Measurements from ENCODE around the gene KRT20. TPM values are rescaled to one million over a fixed set of nuclear protein-coding genes. Genes with fewer than 3 reads are reported as not detected.
A peak's percentile ranks its signal among the peaks of the same experiment; 100 is the strongest.
"Not testable (repeated sequence)": the region's sequence is repeated elsewhere in the genome, so short reads cannot be mapped to it uniquely, and the experiment has no call there.

The KRT20 gene, protein sequence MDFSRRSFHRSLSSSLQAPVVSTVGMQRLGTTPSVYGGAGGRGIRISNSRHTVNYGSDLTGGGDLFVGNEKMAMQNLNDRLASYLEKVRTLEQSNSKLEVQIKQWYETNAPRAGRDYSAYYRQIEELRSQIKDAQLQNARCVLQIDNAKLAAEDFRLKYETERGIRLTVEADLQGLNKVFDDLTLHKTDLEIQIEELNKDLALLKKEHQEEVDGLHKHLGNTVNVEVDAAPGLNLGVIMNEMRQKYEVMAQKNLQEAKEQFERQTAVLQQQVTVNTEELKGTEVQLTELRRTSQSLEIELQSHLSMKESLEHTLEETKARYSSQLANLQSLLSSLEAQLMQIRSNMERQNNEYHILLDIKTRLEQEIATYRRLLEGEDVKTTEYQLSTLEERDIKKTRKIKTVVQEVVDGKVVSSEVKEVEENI
- not detected for polyA plus RNA-seq (2013, experiment 1 of 2; ENCODE audit: insufficient read length)
- not detected for polyA plus RNA-seq (2013, experiment 2 of 2; ENCODE audit: insufficient read length)

DNA sequence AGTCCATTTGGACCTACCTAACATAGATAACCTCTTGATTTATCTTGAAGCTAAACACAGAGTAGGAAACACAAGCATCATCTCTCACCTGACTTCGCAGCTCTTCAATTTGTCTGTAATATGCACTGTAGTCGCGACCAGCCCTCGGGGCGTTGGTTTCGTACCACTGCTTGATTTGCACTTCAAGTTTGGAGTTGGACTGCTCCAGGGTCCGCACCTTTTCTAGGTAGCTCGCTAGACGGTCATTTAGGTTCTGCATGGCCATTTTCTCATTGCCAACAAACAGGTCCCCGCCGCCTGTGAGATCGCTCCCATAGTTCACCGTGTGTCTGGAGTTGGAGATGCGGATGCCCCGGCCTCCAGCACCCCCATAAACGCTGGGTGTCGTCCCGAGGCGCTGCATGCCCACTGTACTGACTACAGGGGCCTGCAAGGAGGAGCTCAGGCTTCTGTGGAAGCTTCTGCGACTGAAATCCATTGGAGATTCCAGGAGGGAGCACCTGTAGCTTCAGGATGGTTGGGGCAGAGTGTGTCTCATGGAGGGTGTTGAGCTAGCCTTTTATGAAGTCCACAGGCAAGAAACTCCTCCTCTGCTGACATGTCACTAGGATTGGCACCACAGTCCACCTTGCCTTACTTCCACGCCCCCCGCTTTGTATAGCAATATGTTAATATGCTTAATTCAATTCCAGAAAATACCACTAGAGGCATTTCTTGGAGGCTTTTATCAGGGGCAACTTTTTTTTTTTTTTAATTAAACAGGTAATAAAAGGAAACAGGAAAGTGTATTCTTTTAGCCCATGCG lies at the start of gene KRT20:
Gene KRT20, minus strand, starts transcription at position 535 of the 805 bp plus-strand sequence. Its CDS starts 57 bp downstream, at position 478.
- DNase-seq, result no peak

DNA sequence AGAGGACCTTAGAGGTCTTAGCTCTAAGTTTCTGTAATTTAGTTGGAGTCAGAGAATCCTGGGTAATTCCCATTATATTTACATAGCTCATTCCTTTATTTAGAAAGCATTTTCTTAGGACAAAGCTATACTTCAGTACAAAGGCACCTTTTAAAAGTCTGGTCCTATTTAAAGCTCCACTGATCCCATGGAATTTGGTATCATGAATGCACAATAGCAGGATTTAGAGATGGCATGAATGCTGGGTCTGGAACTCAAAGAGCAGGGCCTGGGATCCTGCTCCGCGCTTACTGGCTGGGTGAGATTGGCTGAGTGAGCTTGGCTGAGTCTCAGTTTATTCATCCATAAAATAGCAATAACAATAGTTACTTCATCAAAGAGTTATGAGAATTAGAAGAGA lies 47.6 kb upstream of the KRT20 start:
- no peak for DNase-seq

DNA sequence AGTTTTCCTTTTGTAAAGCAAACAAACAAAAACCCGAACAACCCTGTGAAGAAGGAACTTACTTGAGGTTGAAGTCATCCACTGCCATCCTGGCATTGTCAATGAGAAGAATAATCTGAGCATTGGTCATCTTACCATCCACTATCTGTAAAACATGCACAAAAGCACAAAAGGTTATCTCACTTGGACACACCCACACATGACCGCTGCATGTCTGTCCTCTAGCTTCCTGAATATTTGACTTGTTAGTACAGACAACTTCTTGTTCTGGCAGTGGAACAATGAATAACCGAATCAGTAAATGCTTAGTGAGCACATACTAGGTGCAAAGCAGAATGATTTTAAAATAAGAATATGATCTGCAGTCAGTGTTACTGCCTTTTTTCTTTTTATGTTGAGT lies 46.3 kb upstream of the KRT20 start:
- no peak for DNase-seq

DNA sequence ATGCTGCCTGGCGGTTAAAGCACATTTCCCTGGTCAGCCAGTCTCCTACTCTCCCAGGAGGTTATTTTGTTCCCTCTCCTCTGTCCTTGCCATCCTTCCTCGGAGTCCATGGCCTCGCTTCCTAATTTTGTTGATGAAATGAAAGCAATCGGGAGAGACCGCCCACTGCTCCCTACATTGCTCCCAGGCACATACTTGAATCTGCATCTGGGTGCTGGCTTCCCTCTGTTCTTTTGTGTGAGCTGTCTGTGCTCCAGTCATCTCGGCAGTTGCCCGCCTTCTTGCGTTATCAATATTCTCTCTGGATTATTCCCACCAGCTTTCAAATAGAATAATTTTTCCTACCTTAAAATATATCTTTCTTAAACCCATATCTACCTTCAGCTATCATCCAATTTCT lies 41.3 kb upstream of the KRT20 start:
- DNase-seq, result no peak

DNA sequence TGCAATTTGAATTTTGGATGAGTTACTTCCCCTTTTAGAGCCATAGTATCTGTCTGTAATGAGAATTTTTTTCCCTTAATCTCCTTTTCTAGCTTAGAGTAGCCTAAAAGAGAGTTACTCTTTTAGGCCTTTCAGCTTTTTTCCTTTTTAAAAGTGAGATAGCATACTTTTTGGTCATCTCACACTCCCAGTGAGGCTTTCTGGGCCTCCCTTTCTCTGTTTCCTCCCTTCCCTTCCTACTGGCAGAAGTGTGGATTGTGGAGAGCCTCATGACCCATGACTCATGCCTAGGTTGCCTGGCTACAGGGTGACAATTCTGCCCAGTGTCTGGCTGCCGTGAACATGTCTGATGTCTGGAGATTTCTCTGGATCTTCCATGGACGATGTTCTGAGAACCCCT lies 37.2 kb upstream of the KRT20 start:
- DNase-seq, result peak; percentile 88

DNA sequence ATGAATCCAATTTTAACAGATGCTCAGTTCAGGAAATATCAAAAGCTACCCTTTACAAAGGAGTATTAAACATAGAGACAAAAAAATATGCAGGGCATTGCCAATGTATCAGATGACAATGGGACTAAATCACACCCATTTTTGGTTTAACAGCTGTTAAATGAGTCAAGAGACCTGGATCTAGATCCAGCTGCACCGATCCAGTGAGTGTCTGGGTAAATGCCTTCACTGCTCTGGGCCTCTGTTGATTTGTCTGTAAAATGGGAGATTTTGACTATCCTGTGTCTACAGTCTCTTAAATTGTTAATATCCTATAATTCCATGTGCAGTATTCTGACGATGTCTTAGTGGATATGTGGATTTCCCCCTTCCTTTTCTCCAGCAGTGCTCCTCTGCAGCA lies 36.0 kb upstream of the KRT20 start:
- no peak for DNase-seq

DNA sequence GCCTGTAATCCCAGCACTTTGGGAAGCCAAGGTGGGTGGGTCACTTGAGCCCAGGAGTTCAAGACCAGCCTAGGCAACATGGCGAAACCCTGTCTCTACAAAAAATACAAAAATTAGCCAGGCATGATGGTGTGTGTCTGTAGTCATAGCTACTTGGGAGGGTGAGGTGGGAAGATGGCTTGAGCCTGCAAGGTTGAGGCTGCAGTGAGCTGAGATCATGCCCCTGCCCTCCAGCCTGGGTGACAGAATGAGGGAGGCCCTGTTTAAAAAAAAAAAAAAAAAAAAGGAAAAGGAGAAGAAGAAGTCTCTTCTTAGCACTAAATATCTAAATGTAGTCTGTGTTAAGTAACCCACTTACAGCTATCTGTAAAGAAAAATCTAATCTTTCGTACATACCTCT lies 32.1 kb upstream of the KRT20 start:
- not testable (repeated sequence) for DNase-seq

DNA sequence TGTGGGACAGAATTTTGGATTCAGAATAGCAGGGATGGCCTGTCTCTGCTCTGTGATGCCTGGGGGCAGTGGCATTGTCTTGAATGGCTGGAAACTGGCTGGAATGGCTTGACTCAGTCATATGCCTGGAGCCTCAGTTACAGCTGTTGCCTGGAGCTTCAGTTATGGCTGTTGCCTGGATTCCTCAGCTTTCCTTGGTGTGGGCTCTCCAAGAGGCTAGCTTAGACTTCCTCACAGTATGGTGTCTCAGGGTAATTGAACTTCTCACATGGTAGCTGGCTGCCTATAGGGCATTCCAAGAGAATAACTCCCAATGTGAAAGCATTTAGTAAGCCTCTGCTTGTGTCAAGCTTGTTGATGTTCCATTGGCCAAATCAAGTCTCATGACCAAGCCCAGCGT lies 31.3 kb upstream of the KRT20 start:
- peak; percentile 15 for DNase-seq

DNA sequence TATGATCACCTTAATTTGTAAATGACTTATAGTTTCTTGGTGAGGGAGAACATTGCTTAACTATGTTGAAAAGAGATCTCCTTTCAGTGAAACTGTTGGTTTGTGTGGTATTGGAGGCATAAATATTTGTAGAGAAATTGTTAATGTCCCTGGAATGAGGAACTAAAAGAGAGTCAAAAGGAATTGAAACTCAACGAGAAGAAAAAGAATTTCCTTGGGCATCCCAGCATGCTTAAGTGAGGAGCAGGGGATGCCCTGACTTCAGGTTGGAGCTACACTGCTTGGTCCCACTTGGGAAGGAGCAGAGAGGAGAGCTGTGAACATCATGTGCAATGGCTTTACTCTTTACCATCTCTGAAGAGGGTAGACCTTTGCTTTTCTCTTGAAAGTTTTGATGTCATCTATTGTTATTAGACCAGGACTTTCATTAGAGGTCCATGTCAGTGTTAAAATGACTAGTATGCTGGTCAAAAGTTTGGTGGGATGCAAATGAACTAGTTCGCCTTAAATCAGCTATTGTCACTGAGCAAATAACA lies 30.7 kb upstream of the KRT20 start:
- peak; percentile 83 for DNase-seq

DNA sequence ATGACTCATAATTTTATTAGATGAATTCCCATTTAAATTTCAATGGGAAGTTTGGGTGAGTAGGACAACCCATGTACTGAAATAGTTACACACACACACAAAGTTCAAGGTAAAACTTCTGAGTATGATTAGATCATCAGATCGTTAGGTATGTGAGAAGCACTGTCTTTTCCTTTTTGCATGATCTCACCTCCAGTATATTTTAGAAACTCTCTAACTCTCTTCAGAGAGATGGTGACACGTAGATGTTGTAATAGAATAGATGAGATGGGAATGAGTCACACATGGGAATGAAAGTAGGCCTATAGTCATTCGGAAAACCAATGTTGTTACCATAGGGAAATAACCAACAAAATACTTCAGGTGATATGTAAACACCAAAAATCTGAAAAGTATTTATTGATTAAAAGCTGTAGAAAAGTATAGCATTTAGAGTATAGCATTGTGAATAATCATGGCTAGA lies 30.2 kb upstream of the KRT20 start:
- DNase-seq, result peak; percentile 96

DNA sequence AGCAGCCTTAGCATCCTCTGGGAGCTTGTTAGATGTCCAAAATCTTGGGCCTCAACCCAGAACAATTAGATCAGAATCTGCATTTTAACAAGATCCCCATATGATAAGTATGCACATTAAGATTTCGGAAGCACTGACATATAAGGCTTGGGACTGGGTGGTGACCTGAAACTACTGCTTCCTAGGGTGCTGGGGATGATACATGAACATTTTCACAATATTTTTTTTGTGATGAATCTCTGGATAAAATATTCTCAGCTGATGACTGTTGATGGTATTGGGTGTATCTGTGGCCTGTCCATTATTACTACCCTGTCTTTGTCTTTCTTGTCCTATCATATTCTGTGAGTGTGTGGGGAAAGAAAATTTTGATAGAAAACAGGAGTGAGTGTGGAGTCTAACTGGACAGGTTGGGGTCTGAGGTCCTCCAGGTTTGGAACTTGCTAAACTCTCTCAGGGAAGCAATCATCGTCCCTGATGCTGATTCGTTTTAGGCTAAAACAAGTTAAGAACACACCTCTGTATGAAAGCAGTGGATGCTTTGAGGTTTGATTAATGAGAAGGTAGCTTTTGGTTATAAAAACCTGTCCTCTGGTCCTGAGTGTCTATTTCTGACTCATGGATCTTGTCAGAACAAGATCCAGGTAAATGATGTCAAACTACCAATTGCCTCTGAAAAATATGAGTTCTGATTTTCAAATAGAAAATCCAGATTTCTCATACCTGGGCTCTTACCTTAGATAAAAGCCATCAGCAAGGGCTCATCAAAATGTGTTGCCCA lies 29.2 kb upstream of the KRT20 start:
- peak; percentile 83 for DNase-seq

DNA sequence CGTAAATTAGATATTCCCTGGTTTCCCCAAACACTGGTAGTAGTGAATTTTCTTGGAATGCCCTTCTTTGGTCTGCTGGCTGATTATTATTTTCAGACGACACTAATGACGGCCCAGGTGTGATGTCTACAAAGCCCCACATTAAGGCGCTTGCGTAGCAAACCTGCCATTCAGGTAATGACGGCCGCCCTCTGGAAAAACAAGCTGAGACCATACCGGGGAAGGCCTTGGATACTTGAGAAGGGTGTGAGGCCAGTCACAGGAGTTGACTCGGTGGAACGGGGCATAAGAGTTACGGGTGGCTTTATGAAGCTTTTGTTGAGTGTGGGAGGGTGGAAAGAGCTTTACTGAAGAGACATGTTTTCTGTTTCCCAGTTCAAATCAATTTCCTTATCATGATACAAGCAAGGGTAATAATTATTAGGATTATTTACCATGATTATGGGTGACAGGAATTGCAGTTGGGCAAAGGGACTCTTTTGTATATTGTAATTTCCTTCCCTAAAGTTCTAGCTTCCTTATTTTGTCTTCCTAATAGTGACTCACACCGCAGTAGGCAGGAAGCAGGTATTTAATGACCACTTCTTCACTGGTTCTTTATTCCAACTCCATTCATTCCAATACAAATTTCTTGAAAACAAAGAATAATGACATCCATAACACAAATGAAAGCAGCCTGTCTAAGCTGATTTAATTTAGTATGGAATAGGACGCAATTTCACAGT lies 27.6 kb upstream of the KRT20 start:
- no peak for DNase-seq

DNA sequence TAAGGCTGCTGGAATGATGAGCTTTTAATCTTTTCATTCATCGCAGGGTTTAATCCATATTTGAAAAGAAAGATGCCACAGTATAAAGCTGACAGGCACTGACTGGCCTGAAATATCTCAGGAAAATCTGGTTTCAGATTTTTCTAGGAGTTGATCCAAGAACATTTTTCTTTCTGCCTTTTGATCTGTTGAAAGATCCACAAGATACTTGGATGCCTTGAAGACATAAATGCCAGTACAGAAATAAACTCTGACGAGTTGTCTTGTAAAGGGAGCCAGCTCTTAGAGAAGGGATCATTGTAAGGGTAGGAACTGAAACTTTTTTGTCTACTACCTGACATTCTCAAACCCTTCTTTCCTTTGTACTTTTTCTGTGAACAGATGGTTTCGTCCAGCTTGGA lies 25.4 kb upstream of the KRT20 start:
- peak; percentile 85 for DNase-seq

DNA sequence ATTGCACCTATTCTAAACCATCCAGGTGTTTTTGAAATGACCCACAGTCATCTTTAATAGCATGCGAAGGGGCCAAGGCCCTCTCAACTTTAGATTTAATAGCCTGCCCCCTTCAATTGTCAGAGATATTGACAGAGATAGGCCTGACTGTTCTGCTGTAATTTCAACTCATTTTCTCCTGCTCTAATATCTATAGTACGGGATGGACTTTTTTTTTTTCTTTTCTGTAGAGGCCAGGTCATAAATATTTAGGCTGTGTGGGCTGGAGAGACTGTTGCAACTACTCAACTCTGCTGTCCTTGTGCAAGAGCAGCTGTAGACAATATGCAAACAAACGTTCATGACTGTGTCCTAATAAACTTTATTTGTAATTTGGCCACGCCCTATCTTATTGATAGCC lies 24.7 kb upstream of the KRT20 start:
- no peak for DNase-seq

DNA sequence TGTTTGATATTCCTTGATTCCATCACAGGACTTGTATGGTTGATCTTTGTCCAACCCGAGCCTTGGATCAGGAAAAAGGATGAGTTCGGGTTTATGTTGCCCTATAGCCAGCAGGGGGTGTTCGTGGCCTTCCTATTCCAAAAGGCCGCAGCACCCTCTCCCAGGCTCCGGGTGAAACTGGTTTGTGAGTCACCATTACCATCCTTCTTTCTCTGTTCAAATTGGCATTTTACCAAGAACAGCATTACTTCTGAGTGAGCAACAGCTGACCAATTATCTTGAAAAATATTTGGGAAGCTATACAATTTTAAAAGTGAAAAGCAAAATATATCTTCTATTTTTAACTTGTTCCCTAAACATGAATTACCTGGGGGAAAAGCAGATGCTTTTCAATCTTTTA lies 24.3 kb upstream of the KRT20 start:
- peak; percentile 98 for DNase-seq

DNA sequence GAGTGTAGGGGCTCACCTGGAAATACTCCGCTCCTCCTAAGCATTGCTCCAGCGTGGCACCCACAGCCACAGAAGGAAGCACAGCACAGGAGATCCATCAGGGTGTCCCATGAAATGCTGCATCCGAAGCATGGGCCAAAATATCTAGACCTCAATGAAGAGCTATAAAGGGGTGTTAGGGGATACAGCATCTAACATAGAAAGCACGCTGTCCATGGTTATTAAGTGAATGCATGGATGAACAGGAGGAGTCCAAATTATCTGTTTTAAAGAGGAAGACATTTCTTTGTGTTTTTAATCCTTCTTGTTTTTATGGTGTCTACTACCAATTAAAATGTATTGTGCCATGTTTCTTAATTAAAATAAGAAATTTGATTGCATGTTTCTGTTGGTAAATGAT lies 21.6 kb upstream of the KRT20 start:
- no peak for DNase-seq

DNA sequence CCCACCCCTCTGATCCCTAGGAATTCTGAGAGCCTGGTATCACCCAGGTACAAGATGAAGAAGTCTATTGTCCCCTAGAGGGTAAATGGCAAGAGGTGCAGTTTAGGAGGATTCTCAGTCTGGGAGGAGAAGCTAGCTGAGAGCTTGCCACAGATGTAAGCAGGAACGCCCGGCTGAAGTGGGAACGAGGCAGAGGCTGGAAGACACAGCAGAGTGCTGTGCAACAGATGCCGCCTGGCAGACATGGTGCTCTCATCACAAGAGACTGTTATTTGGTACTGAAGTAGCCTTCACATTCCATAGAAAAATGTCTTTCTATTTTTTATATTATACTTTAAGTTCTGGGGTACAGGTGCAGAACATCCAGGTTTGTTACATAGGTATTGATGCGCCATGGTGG lies 20.3 kb upstream of the KRT20 start:
- no peak for DNase-seq

DNA sequence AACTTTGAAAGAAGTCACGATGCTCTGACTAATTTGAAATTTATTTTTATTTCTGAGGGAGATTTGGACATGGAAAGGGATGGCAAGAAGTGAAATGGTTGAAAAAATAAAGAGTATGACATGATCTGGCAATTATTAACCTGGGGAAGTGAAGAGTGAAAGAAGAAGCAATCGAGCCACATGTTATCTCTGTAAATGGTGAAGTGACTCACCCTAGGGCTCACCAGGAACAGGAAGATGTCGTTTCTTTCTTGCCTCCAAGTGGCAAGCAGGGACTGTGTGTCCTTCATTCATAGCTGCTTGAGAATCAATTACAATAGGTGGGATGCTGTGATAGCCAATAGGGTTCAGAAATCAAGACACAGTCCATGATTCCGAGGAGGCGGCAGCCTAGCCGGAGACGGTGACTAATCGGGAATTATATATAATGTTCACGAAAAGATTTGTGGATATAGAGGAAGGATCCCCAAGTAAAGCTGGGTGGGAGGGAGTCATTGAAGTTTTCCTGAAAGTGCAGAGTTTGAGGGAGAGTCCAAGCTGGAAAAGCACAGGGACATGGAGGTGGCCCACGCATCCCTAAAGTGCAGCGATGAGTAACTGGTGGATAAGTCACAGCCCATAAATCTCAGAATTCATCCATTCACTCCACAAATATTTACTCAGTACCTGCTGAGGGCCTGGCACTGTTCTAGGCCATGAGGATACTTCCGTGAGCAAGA lies 18.2 kb upstream of the KRT20 start:
- peak; percentile 68 for DNase-seq

DNA sequence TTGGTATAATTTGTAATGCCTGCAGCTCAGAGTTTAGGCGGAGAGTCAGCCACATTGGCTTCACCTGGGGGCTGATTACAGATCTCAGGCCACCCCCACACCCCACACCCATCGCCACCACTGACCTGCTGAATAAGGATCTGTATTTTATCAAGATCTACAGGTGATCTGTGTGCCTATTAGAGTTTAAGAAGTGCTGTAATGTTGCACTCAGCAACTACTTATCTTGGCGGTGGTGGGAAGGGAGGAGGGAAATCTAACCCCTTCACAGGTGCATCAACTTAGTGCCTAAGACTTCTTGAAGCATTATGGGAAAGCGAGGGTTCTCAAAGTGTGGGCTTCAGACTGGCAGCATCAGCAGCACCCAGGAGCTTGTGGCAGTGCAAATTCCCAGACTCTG lies 17.5 kb upstream of the KRT20 start:
- DNase-seq, result no peak

DNA sequence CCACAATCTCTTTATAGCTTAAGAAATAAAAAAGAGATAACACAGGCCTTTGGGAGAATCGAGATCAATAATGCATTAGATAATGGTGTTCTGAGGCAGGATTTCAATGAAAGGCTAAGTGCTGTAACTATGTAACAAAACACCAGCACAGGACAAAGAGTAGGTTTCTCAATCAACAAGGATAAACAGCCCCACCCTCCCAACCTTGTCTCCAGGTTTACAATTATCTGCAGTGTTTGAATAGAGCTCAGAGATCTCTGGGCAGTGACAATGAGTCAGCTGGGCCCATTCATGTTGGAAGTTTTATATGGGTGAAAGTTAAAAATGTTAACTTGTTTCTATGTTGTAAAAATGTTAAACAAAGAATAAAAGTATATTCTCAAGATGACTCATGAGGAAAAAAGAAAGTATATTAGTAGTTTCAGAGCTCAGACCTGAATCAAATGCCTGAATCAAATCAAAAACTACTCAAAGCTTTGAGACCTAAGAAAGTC lies 17.0 kb upstream of the KRT20 start:
- peak; percentile 33 for DNase-seq

DNA sequence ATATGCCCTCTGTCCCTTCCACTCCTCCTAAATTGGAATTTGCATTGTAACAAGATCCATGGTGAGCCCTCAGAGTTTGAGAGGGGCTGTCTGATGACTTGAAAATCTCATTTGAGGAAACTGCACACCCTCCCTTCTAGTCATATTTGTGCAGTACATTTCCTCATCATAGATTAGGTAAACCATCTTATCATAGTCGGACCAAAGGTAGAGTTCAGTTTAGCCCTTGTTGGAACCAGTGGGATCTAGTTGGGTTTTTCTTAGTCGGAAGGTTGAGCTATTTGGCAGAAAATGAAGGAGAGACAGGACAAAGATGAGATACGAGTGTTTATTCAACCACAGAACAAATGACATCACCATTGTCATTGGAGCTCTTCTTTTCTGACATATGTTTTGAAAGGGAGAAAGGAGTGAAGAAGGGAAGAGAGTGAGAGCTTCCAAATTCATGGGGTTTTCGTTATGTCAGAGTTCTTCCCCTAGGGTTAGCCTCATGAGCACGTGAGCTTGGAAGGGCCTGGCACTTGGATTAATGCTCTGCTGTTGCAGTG lies 15.8 kb upstream of the KRT20 start:
- no peak for DNase-seq

Measured in fibroblast of skin of back (primary cell).